ENCODE measurements around the gene PIK3R2. TPM values are rescaled to one million over a fixed set of nuclear protein-coding genes. Genes with fewer than 3 reads are reported as not detected.

Gene PIK3R2
- total RNA-seq, 2 experiments from 2014 or later, result 3.2 to 20.5 TPM

DNA sequence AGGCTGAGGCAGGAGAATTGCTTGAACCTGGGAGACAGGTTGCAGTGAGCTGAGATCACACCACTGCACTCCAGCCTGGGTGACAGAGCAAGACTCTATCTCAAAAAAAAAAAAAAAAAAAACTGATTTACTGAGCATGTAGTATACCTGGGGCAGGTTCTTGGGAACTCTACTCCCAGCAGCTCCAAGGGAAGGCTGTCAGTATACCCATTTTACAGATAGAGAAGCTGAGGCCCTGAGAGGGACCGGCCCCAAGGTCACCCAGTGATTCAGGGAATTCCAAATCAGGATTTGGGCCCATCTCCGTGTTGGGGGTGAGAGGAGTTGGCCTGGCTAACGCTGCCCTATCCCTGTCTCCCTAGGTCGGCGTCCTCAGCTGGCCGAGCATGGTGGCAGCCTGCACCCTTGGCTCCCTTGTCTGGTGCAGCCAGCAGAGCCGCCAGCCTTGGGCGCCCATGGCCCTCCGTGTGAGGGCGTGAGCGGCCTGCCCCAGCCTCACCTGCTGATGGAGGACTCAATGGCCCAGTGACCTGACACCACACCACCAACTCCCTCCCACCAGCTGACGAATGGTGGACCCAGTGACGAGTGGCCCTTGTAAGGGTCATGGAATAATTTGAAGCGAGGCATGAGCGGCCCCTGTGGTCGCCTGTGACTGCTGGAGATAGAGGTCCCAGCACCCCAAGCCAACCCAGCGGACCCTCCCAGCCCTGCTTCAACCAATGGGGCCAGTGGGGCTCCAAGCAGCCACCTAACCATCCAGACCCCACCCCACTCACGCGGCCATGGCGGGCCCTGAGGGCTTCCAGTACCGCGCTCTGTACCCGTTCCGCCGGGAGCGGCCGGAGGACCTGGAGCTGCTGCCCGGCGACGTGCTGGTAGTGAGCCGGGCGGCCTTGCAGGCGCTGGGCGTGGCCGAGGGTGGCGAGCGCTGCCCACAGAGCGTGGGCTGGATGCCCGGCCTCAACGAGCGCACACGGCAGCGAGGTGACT, 2.4 kb downstream of the PIK3R2 start:
- H3K4me3 ChIP-seq (ENCODE audit: low read depth, low read length, poor library complexity, severe bottlenecking), result no peak overlapping the region
- no peak overlapping the region for H2AFZ ChIP-seq (ENCODE audit: low read length)
- no peak for DNase-seq (ENCODE audit: low spot score)
- no peak for TF ChIP-seq EZH2phosphoT487 (IDR thresholded peaks at IDR 0.05; ENCODE audit: borderline replicate concordance, low read depth, low read length)
- H3K79me2 ChIP-seq (ENCODE audit: insufficient read depth, low read depth, low read length), result peaks cover 3% of the 10 kb centered on the region; the same call in 1 of the 2 replicates
- no peaks in the 10 kb centered on the region for H3K9me3 ChIP-seq (ENCODE audit: low read length)
- intact Hi-C loops (cut with micrococcal nuclease; ENCODE audit: unreplicated experiment), result no loop called here
- peaks cover 37% of the 10 kb centered on the region for H3K4me1 ChIP-seq (ENCODE audit: insufficient read depth, low read length, poor library complexity, severe bottlenecking)
- no peak overlapping the region for H3K27ac ChIP-seq (ENCODE audit: low read depth, low read length, poor library complexity, severe bottlenecking)
- no TSS peak for BruUV-seq (replicated peaks)
- H3K36me3 ChIP-seq (ENCODE audit: insufficient read depth, low read length), result peaks cover 12% of the 10 kb centered on the region; the same call in 1 of the 2 replicates
- H3K9me2 ChIP-seq (ENCODE audit: insufficient read depth, low read length), result no peaks in the 10 kb centered on the region
- H3K4me2 ChIP-seq (ENCODE audit: low read length), result no peak overlapping the region
- ChIA-PET POLR2A (interaction anchor here (0.6 kb wide), 1 partner anchor 15 kb away, joined by 3 read pairs; no protein-coding TSS in a partner anchor), CTCF (ENCODE audit: unreplicated experiment) (no interaction called here)
- no peaks in the 10 kb centered on the region for H4K20me1 ChIP-seq (ENCODE audit: insufficient read depth, low read length)

DNA sequence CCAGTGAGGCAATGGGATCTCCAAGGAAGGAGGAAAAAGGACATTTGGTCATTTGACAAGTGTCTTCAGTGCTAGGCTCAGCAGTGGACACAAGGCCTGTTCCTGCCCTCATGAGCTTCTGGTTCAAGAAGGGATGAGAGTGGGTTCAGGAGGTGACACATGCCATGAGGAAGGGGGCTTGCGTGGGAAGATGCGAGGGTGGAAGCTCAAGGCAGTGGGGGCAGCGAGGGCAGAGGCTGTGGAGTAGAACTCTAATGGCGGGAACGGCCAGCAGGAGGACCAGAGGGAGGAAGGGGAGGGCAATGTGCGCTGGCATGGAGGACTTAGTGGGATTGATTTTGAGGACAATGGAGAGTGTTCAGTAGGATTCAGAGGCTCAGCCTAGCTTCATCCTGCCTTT, 3.3 kb downstream of the PIK3R2 start:
- POLR2A ChIA-PET, result no interaction called here
- Histone ChIP-seq H3K9me3 (ENCODE audit: low read length) (no peaks in the 10 kb centered on the region), H3K4me1 (ENCODE audit: insufficient read depth, low read length, poor library complexity, severe bottlenecking) (peaks cover 43% of the 10 kb centered on the region), H3K4me3 (ENCODE audit: low read depth, low read length, poor library complexity, severe bottlenecking) (no peak overlapping the region), H3K4me2 (ENCODE audit: low read length) (no peak overlapping the region), H3K9me2 (ENCODE audit: insufficient read depth, low read length) (no peaks in the 10 kb centered on the region), H4K20me1 (ENCODE audit: insufficient read depth, low read length) (no peaks in the 10 kb centered on the region), H3K27ac (ENCODE audit: low read depth, low read length, poor library complexity, severe bottlenecking) (no peak overlapping the region), H2AFZ (ENCODE audit: low read length) (no peak overlapping the region), H3K79me2 (ENCODE audit: insufficient read depth, low read depth, low read length) (peaks cover 3% of the 10 kb centered on the region; the same call in 1 of the 2 replicates), H3K36me3 (ENCODE audit: insufficient read depth, low read length) (peaks cover 3% of the 10 kb centered on the region; the same call in 1 of the 2 replicates)
- no peak for DNase-seq (ENCODE audit: low spot score)
- no TSS peak for BruUV-seq (replicated peaks)
- CTCF ChIA-PET (ENCODE audit: unreplicated experiment), result no interaction called here
- intact Hi-C loops (cut with micrococcal nuclease; ENCODE audit: unreplicated experiment), result no loop called here
- TF ChIP-seq, protein P1, sequence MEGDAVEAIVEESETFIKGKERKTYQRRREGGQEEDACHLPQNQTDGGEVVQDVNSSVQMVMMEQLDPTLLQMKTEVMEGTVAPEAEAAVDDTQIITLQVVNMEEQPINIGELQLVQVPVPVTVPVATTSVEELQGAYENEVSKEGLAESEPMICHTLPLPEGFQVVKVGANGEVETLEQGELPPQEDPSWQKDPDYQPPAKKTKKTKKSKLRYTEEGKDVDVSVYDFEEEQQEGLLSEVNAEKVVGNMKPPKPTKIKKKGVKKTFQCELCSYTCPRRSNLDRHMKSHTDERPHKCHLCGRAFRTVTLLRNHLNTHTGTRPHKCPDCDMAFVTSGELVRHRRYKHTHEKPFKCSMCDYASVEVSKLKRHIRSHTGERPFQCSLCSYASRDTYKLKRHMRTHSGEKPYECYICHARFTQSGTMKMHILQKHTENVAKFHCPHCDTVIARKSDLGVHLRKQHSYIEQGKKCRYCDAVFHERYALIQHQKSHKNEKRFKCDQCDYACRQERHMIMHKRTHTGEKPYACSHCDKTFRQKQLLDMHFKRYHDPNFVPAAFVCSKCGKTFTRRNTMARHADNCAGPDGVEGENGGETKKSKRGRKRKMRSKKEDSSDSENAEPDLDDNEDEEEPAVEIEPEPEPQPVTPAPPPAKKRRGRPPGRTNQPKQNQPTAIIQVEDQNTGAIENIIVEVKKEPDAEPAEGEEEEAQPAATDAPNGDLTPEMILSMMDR (conservative IDR thresholded peaks at IDR 0.05; ENCODE audit: low read length), result no peak
- no peak for TF ChIP-seq EZH2phosphoT487 (IDR thresholded peaks at IDR 0.05; ENCODE audit: borderline replicate concordance, low read depth, low read length)

DNA sequence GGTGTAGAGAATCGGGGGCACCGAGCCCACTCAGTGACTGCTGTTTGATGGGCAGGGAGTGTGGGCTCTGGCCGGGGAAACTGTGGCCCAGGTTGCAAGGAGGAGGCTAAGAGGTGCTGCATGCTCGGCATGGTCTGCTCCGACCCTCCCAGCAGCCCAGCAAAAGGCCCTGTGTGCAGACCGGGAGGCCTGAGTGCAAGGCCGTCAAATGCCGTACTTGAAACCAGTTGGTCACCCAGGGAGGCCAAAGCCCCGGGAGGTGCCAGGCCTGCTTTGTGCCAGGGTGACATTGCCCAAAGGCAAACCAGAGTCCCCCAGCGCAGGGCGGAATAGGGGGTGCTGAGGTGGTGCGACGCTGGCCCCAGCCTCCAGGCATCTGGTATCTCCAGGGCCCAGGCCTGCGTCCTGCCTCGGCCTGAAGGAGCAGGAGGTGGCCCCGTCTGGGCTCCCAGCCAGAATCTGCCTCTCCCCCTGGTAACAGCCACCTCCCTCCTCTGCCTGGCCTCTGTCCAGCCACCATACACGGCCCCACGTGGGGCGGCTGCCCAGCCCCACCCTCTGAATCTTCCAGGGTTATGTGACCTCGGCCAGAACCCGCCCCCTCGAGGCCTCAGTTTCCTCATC, 4.0 kb downstream of the PIK3R2 start:
- peaks cover 1% of the 10 kb centered on the region; the same call in 1 of the 2 replicates for H3K36me3 ChIP-seq (ENCODE audit: insufficient read depth, low read length)
- CTCF ChIA-PET (ENCODE audit: unreplicated experiment), result no interaction called here
- no peak overlapping the region for H3K27ac ChIP-seq (ENCODE audit: low read depth, low read length, poor library complexity, severe bottlenecking)
- H3K4me2 ChIP-seq (ENCODE audit: low read length), result peak overlapping the region; percentile 48
- no peak overlapping the region for H2AFZ ChIP-seq (ENCODE audit: low read length)
- no TSS peak for BruUV-seq (replicated peaks)
- H4K20me1 ChIP-seq (ENCODE audit: insufficient read depth, low read length), result no peaks in the 10 kb centered on the region
- H3K9me2 ChIP-seq (ENCODE audit: insufficient read depth, low read length), result no peaks in the 10 kb centered on the region
- H3K4me3 ChIP-seq (ENCODE audit: low read depth, low read length, poor library complexity, severe bottlenecking), result no peak overlapping the region
- no peak for DNase-seq (ENCODE audit: low spot score)
- TF ChIP-seq, protein P1 (conservative IDR thresholded peaks at IDR 0.05; ENCODE audit: low read length), result no peak
- TF ChIP-seq EZH2phosphoT487 (IDR thresholded peaks at IDR 0.05; ENCODE audit: borderline replicate concordance, low read depth, low read length), result no peak
- POLR2A ChIA-PET, result no interaction called here
- no peaks in the 10 kb centered on the region for H3K9me3 ChIP-seq (ENCODE audit: low read length)
- intact Hi-C loops (cut with micrococcal nuclease; ENCODE audit: unreplicated experiment), result no loop called here
- H3K4me1 ChIP-seq (ENCODE audit: insufficient read depth, low read length, poor library complexity, severe bottlenecking), result peaks cover 41% of the 10 kb centered on the region
- H3K79me2 ChIP-seq (ENCODE audit: insufficient read depth, low read depth, low read length), result peaks cover 3% of the 10 kb centered on the region; the same call in 1 of the 2 replicates

Measured in OCI-LY7 (cell line).